Fibroblast of mammary gland (primary cell): ENCODE results near the gene DHRS9.

Experiments used
- DNase-seq: peaks from one replicate; pipeline ENCODE4 v3.0.0-alpha.2; 2010; ENCODE audit warnings: low read depth
- H3K4me3 ChIP-seq: 2 replicates; pipeline ENCODE4 v1.5.1; 2011; ENCODE audit warnings: low read depth, mild to moderate bottlenecking, low read length, moderate library complexity; ENCODE audit not compliant: control insufficient read depth
- TF ChIP-seq, protein P1 (sequence below): conservative IDR thresholded peaks from 2 replicates; pipeline ENCODE4 v1.5.1; 2011; ENCODE audit warnings: low read depth, low read length, inconsistent platforms; ENCODE audit not compliant: control insufficient read depth, insufficient read depth

The DHRS9 gene

GRCh38 chr2:169034984-169035544 lies 34.3 kb upstream of the DHRS9 start:
- TF ChIP-seq, protein P1, sequence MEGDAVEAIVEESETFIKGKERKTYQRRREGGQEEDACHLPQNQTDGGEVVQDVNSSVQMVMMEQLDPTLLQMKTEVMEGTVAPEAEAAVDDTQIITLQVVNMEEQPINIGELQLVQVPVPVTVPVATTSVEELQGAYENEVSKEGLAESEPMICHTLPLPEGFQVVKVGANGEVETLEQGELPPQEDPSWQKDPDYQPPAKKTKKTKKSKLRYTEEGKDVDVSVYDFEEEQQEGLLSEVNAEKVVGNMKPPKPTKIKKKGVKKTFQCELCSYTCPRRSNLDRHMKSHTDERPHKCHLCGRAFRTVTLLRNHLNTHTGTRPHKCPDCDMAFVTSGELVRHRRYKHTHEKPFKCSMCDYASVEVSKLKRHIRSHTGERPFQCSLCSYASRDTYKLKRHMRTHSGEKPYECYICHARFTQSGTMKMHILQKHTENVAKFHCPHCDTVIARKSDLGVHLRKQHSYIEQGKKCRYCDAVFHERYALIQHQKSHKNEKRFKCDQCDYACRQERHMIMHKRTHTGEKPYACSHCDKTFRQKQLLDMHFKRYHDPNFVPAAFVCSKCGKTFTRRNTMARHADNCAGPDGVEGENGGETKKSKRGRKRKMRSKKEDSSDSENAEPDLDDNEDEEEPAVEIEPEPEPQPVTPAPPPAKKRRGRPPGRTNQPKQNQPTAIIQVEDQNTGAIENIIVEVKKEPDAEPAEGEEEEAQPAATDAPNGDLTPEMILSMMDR = no peak
- no peak for DNase-seq

GRCh38 chr2:169035887-169036286 lies 33.5 kb upstream of the DHRS9 start:
- TF ChIP-seq, protein P1 = no peak
- no peak for DNase-seq
- no peak overlapping the region for H3K4me3 ChIP-seq

More at GRCh38 chr2:169034984-169035544, 34.3 kb upstream of the DHRS9 start:
- H3K4me3 ChIP-seq = no peak overlapping the region

GRCh38 chr2:169036736-169037440 lies 32.5 kb upstream of the DHRS9 start:
- H3K4me3 ChIP-seq = no peak overlapping the region
- TF ChIP-seq, protein P1 = no peak
- no peak for DNase-seq

DNA sequence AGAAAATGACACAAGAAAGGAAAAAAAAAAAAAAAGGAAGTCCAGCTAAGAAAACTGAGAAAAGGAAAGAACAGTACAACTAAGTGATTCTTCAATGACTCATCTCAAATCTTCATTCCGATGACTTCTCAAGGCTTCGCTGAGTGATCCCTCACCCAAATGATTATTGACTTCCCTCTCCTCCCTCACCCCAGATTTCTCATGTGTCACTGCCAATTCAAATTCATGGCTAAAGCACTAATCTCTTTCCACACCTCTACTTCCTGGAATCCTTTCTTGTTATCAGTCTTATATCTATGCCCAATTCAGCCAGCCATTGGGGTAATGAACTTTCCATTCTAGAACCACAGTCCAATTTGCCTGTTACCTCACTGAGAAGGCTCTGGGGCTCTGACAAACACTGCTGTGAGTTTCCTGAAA lies 31.0 kb upstream of the DHRS9 start:
- DNase-seq = peak; percentile 75

GRCh38 chr2:169039702-169040101 lies 29.7 kb upstream of the DHRS9 start:
- TF ChIP-seq, protein P1 = no peak
- H3K4me3 ChIP-seq = no peak overlapping the region
- no peak for DNase-seq

More for the DNA sequence above, 31.0 kb upstream of the DHRS9 start:
- TF ChIP-seq, protein P1 = no peak
- H3K4me3 ChIP-seq = no peak overlapping the region

DNA sequence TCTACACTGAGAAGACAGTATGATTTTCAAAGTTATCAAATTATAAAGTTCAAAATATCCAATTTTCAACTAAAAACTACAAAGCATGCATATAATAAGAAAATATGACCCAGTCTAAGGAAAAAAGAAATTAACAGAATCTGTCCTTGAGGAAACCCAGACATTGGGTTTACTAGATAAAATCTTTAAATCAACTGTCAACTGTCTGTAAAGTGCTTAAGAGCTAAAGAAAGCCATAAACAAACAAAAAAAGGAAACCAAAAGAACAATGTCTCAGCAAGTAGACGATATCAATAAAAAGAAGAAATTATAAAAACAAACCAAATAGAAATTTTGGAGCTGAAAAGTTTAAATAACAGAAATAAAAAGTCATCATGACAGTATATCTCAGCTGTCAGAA lies 27.8 kb upstream of the DHRS9 start:
- TF ChIP-seq, protein P1 = no peak
- DNase-seq = no peak
- H3K4me3 ChIP-seq = no peak overlapping the region
